GM12891 (cell line): ENCODE results near the gene PCDHGC3.

Experiments
- DNase-seq: peaks from one replicate; pipeline ENCODE4 v3.0.0; 2011; ENCODE audit warnings: low spot score; ENCODE audit not compliant: insufficient read length
- FAIRE-seq: peaks from 2 replicates; lab custom pipeline; 2011; peaks lifted over from hg19 to GRCh38; lab: Jason Lieb, UNC
- PAX5 ChIP-seq: IDR thresholded peaks from 2 replicates; pipeline ENCODE4 v1.6.1; 2011; ENCODE audit warnings: low read length, moderate library complexity, mild to moderate bottlenecking; ENCODE audit not compliant: insufficient read depth, severe bottlenecking
- POLR2A ChIP-seq: IDR thresholded peaks from 2 replicates; pipeline ENCODE4 v1.6.1; 2011; ENCODE audit warnings: low read depth, low read length, control low read depth
- POLR2AphosphoS5 ChIP-seq: IDR thresholded peaks from 2 replicates; pipeline ENCODE4 v1.6.1; 2011; ENCODE audit warnings: low read depth, low read length, control low read depth
- POU2F2 ChIP-seq: IDR thresholded peaks from 2 replicates; pipeline ENCODE4 v1.6.1; 2011; ENCODE audit warnings: low read depth, mild to moderate bottlenecking, control low read depth, low read length, moderate library complexity
- SPI1 ChIP-seq: IDR thresholded peaks from 2 replicates; pipeline ENCODE4 v1.6.1; 2011; ENCODE audit warnings: low read depth, low read length, control low read depth
- TAF1 ChIP-seq: IDR thresholded peaks from 2 replicates; pipeline ENCODE4 v1.6.1; 2011; ENCODE audit warnings: low read depth, low read length, control low read depth

The PCDHGC3 gene

DNA sequence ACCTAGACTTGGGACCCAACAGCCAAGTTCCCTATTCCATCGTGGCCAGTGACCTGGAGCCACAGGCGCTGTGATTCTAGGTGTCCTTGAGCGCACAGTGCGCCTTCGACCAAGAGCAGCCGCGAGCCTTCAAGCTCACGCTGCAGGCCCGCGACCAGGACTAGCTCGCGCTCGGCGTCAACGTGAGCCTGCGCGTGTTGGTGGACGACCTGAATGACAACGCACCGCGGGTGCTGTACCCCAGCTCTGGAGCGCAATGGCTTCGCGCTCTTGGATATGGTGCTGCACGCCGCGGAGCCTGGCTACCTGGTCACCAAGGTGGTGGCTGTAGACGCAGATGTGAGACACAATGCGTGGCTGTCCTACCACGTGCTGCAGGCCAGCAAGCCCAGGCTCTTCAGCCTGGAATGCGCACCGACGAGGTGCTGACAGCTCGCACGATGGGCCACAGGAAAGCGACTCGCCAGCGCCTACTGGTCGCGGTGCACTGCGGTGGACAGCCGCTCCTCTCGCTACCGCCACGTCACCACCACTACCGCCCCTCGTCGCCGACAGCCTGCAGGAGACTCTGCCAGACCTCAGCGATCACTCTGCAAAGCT is 34.1 kb upstream of the PCDHGC3 start:
- DNase-seq (no peak), FAIRE-seq (no peak)
- TF ChIP-seq PAX5: no peak
- TF ChIP-seq SPI1: no peak
- no peak for TF ChIP-seq TAF1
- no peak for TF ChIP-seq POLR2AphosphoS5
- TF ChIP-seq POLR2A: no peak
- TF ChIP-seq POU2F2: no peak

DNA sequence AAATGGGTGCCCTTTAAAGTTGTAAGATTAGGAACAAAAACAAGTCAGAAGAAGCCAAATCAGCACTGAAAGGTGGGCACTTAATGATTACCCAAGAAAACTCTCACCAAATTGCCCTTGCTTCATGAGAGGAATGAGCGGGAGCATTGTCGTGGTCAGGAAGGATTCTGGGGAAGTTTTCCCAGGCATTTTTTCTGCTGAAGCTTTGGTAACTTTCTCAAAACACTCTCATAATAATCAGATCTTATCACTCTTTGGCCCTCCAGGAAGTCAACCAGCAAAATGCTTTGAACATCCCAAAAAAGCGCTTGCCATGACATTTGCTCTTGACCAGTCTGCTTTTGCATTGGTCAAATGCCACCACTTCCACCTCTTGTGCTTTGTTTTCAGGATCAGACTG is 10.4 kb upstream of the PCDHGC3 start:
- FAIRE-seq: no peak
- no peak for DNase-seq
- TF ChIP-seq PAX5 (no peak), SPI1 (no peak), POLR2AphosphoS5 (no peak), POU2F2 (no peak), POLR2A (no peak), TAF1 (no peak)

DNA sequence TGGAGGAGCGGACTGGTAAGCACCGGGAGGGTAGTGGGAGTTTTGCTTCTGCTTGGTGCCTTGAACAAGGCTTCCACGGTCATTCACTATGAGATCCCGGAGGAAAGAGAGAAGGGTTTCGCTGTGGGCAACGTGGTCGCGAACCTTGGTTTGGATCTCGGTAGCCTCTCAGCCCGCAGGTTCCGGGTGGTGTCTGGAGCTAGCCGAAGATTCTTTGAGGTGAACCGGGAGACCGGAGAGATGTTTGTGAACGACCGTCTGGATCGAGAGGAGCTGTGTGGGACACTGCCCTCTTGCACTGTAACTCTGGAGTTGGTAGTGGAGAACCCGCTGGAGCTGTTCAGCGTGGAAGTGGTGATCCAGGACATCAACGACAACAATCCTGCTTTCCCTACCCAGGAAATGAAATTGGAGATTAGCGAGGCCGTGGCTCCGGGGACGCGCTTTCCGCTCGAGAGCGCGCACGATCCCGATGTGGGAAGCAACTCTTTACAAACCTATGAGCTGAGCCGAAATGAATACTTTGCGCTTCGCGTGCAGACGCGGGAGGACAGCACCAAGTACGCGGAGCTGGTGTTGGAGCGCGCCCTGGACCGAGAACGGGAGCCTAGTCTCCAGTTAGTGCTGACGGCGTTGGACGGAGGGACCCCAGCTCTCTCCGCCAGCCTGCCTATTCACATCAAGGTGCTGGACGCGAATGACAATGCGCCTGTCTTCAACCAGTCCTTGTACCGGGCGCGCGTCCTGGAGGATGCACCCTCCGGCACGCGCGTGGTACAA is 556 bp downstream of the PCDHGC3 start:
- FAIRE-seq (no peak), DNase-seq (no peak)
- TF ChIP-seq POU2F2 (no peak), POLR2AphosphoS5 (no peak), POLR2A (no peak), TAF1 (no peak), PAX5 (no peak), SPI1 (no peak)

DNA sequence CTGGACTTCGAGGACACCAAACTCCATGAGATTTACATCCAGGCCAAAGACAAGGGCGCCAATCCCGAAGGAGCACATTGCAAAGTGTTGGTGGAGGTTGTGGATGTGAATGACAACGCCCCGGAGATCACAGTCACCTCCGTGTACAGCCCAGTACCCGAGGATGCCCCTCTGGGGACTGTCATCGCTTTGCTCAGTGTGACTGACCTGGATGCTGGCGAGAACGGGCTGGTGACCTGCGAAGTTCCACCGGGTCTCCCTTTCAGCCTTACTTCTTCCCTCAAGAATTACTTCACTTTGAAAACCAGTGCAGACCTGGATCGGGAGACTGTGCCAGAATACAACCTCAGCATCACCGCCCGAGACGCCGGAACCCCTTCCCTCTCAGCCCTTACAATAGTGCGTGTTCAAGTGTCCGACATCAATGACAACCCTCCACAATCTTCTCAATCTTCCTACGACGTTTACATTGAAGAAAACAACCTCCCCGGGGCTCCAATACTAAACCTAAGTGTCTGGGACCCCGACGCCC is 1.3 kb downstream of the PCDHGC3 start:
- FAIRE-seq (no peak), DNase-seq (no peak)
- no peak for TF ChIP-seq POU2F2
- no peak for TF ChIP-seq POLR2AphosphoS5
- no peak for TF ChIP-seq TAF1
- TF ChIP-seq SPI1: no peak
- no peak for TF ChIP-seq PAX5
- TF ChIP-seq POLR2A: no peak

DNA sequence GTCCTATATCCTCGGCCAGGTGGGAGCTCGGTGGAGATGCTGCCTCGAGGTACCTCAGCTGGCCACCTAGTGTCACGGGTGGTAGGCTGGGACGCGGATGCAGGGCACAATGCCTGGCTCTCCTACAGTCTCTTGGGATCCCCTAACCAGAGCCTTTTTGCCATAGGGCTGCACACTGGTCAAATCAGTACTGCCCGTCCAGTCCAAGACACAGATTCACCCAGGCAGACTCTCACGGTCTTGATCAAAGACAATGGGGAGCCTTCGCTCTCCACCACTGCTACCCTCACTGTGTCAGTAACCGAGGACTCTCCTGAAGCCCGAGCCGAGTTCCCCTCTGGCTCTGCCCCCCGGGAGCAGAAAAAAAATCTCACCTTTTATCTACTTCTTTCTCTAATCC is 2.0 kb downstream of the PCDHGC3 start:
- TF ChIP-seq PAX5 (no peak), TAF1 (no peak), POLR2AphosphoS5 (no peak), POU2F2 (no peak), SPI1 (no peak), POLR2A (no peak)
- FAIRE-seq (peak; percentile 20), DNase-seq (no peak)

DNA sequence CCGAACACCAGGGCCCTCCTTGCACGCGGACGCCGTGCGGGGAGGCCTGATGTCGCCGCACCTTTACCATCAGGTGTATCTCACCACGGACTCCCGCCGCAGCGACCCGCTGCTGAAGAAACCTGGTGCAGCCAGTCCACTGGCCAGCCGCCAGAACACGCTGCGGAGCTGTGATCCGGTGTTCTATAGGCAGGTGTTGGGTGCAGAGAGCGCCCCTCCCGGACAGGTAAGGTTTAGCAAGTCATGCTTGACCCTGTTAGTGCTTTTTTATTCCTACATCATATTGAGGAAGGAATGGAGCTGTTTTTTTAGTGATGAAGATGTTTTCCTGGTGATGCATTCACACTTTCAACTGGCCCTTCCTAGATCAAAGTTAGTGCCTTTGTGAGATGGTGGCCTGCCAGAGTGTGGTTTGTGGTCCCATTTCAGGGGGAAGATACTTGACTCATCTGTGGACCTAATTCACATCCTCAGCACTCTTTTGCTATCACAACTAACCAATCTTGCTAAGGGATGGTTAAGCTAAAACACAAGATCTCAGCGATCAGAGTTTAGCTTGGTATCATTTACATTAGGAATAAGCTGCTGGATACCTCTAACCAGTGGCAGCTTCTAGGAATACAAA is 2.7 kb downstream of the PCDHGC3 start:
- DNase-seq: no peak
- no peak for TF ChIP-seq PAX5
- TF ChIP-seq POLR2A: no peak
- TF ChIP-seq SPI1: no peak
- TF ChIP-seq TAF1: no peak
- TF ChIP-seq POLR2AphosphoS5: no peak
- no peak for TF ChIP-seq POU2F2
- FAIRE-seq: peak; percentile 23

DNA sequence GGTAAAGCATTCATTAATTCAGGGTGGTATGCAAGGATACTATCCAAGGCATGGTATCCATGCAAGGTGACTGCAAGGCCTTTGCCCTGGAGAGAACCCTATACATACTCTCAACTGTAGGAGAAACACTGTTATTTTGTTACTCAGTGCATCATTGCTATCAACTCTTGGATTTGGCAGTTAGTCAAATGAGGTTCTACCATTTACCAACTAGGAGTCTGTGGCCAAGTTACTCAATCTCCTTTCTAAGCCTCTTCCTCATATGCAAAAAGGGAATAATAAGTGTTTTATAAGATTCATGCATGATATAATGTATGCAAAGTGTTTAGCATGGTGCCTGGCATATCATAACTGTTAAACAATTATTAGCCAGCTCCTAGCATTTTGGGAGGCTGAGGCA is 4.0 kb downstream of the PCDHGC3 start:
- TF ChIP-seq POU2F2 (no peak), PAX5 (no peak), POLR2AphosphoS5 (no peak), SPI1 (no peak), POLR2A (no peak), TAF1 (no peak)
- no peak for FAIRE-seq
- no peak for DNase-seq

DNA sequence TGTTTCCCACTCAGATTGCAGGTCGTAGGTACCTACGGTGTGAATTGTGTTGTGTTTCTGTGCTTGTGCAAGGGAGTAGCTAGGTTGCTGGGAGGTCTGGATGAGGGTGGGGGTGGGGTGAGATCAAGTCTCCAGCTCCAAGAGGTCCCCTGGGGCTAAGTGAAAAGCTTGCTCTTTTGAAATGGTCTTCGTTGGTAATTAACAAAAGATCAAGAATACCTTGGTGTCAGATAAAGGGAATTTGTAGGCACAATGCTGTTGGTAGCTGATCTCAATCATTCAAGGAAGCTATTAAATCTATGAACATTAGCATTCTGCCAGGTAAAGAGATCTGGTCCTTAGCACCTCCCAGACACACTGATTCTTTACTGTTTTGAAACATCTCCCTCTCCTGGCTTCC is 8.1 kb downstream of the PCDHGC3 start:
- no peak for DNase-seq
- FAIRE-seq: no peak
- TF ChIP-seq TAF1 (no peak), SPI1 (no peak), POLR2AphosphoS5 (no peak), PAX5 (no peak), POLR2A (no peak), POU2F2 (no peak)

DNA sequence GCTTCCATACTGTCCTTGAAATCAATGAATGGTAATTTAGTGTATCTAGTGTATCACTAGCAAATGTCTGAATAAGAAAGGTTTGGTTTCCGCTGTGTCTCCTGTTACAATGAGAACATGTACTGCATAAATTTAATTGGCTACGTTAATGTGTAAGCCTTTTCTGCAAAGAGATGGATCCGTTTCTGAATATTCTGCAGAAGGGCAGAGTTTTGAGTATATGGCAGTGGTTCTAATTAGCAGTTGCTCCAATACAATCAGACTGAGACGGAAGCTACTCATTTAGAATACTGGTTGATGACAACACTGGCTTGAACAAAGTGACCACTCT is 8.5 kb downstream of the PCDHGC3 start:
- FAIRE-seq (peak; percentile 31), DNase-seq (no peak)
- TF ChIP-seq POLR2A (no peak), POU2F2 (no peak), POLR2AphosphoS5 (no peak), TAF1 (no peak), SPI1 (no peak)

DNA sequence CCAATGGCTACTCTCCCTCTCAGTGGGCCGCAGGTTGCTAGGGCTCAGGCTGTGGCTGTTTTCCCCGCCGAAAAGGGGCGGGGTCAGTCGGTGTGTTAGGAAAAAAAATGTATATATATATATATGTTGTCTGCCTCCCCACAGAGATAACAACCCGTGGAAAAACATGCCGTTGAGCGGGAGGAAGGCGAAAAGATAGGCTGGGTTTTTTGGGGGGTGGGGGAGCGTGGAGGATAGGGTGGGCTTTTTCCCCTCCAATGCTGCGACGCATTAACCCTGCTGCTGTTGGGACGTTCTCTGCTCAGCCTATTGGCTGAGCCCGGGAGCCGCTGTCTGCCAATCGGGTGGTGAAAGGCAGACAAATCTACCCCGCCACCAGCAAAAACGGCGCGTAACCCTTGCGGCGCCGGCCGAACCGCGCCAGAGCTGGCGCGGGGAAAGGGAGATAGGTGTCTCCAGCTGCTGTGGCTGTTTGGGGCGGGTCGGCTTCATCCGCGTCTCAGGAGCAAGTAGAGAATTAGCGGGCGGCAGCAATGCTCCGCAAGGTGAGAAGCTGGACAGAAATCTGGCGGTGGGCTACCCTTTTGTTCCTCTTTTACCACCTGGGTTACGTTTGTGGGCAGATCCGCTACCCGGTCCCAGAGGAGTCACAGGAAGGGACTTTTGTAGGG is 9.0 kb downstream of the PCDHGC3 start, which contains the start of gene PCDHGC4:
Gene PCDHGC4, plus strand, starts transcription at position 390 of the 671 bp plus-strand sequence. Its CDS starts 144 bp downstream, at position 534.
- DNase-seq (no peak), FAIRE-seq (peak; percentile 88)
- TF ChIP-seq PAX5 (no peak), POU2F2 (no peak), SPI1 (no peak), POLR2AphosphoS5 (no peak), TAF1 (no peak), POLR2A (no peak)
